PFSK-1 (cell line): ENCODE measurements around the gene RTP5.

Experiments
- FOXP2 ChIP-seq: optimal IDR thresholded peaks from 2 replicates; pipeline ENCODE3; 2011; ENCODE audit warnings: borderline replicate concordance, control low read depth, inconsistent platforms; ENCODE audit not compliant: insufficient read depth; ENCODE audit errors: extremely low read length, extremely low read depth
- POLR2AphosphoS5 ChIP-seq: IDR thresholded peaks from 2 replicates; pipeline ENCODE4 v1.6.1; 2012; ENCODE audit warnings: low read depth, mild to moderate bottlenecking, control low read depth, low read length, moderate library complexity
- REST ChIP-seq, 2 experiments: IDR thresholded peaks; 2 replicates each; pipeline versions ENCODE4 v1.6.1 to v1.8.0; 2011 to 2012; ENCODE audit warnings: low read depth in 2 of 2, low read length in 2 of 2, control low read depth in 1 of 2, inconsistent platforms in 1 of 2, mild to moderate bottlenecking in 1 of 2, moderate library complexity in 1 of 2; ENCODE audit not compliant: insufficient read depth in 1 of 2
- SIN3A ChIP-seq: IDR thresholded peaks from 2 replicates; pipeline ENCODE4 v1.6.1; 2012; ENCODE audit warnings: mild to moderate bottlenecking, low read length, moderate library complexity, borderline replicate concordance; ENCODE audit not compliant: insufficient read depth
- TAF1 ChIP-seq: IDR thresholded peaks from 2 replicates; pipeline ENCODE4 v1.6.1; 2012; ENCODE audit warnings: low read length, control low read depth, borderline replicate concordance; ENCODE audit not compliant: insufficient read depth

Gene RTP5

GRCh38 chr2:241914542-241914941, 45.0 kb downstream of the RTP5 start:
- TF ChIP-seq SIN3A (no peak), FOXP2 (no peak), REST (IDR thresholded peaks at IDR 0.05; ENCODE audit: insufficient read depth in 1 of 2, low read depth in 2 of 2, low read length in 2 of 2) (no peak), TAF1 (no peak), POLR2AphosphoS5 (no peak)

GRCh38 chr2:241922411-241922810, 52.9 kb downstream of the RTP5 start:
- TF ChIP-seq FOXP2 (no peak), REST (IDR thresholded peaks at IDR 0.05; ENCODE audit: insufficient read depth in 1 of 2, low read depth in 2 of 2, low read length in 2 of 2) (no peak), SIN3A (no peak), TAF1 (no peak), POLR2AphosphoS5 (no peak)
